Suprapubic skin (tissue), 4 donors: Measurements from ENCODE around the gene GHRH. TPM values are rescaled to one million over a fixed set of nuclear protein-coding genes. Genes with fewer than 3 reads are reported as not detected.

Experiments used
- DNase-seq, 2 donors: peaks; one replicate each; pipeline ENCODE4 v3.0.0-alpha.2; 2019; ENCODE audit warnings: low spot score in 2 of 2
- H3K27ac ChIP-seq: fragments of 200-600 bp; sonication (generic); one replicate; pipeline ENCODE4 v1.5.1; 2019
- H3K27me3 ChIP-seq: fragments of 200-600 bp; sonication (generic); one replicate; pipeline ENCODE4 v1.5.1; 2019
- H3K36me3 ChIP-seq: fragments of 200-600 bp; sonication (generic); one replicate; pipeline ENCODE4 v1.5.1; 2019
- H3K4me1 ChIP-seq: fragments of 200-600 bp; sonication (generic); one replicate; pipeline ENCODE4 v1.5.1; 2019
- H3K4me3 ChIP-seq: fragments of 200-600 bp; sonication (generic); one replicate; pipeline ENCODE4 v1.5.1; 2019; ENCODE audit warnings: mild to moderate bottlenecking
- H3K9me3 ChIP-seq: fragments of 200-600 bp; sonication (generic); one replicate; pipeline ENCODE4 v1.5.1; 2019
- CTCF ChIP-seq, 2 donors: fragments of 200-600 bp in 1 of 2; fragments of 450-650 bp in 1 of 2; sonication (generic) in 1 of 2; IDR thresholded peaks; one replicate each; pipeline ENCODE4 v1.5.1; 2016 to 2019; ENCODE audit warnings: antibody characterized with exemption in 2 of 2, mild to moderate bottlenecking in 1 of 2, moderate library complexity in 1 of 2
- EP300 ChIP-seq: sonication (generic); formaldehyde crosslinking; IDR thresholded peaks from one replicate; pipeline ENCODE4 v1.6.1; 2017; ENCODE audit warnings: antibody characterized with exemption
- POLR2A ChIP-seq, 2 donors: fragments of 450-650 bp; IDR thresholded peaks; one replicate each; pipeline ENCODE4 v1.6.1; 2017; ENCODE audit warnings: antibody characterized with exemption in 2 of 2, mild to moderate bottlenecking in 2 of 2, moderate library complexity in 2 of 2
- POLR2AphosphoS5 ChIP-seq, 3 donors: sonication (generic); formaldehyde crosslinking; IDR thresholded peaks; one replicate each; pipeline ENCODE4 v1.6.1; 2017; ENCODE audit warnings: antibody characterized with exemption in 3 of 3
- WGBS: methylation state at CpG from one replicate; pipeline ENCODE4 v1.1.5; 2018; 5-methylcytosine and 5-hydroxymethylcytosine counted together
- total RNA-seq, 4 donors: library from RNA; depleted of rRNA; stranded (reverse); fragments of >200 nt; gene quantifications; one replicate each; pipeline ENCODE4 v1.1.0, GENCODE V29; 2016

GHRH gene
- total RNA-seq, 4 donors from 2014 or later = not detected

- WGBS = 95% methylated on average over 6 of the region's 6 CpGs
- Histone ChIP-seq H3K27ac (no peak overlapping the region), H3K4me3 (no peak overlapping the region), H3K9me3 (no peaks in the 10 kb centered on the region), H3K27me3 (peaks cover 16% of the 10 kb centered on the region), H3K36me3 (no peaks in the 10 kb centered on the region), H3K4me1 (no peaks in the 10 kb centered on the region)
- DNase-seq = no peak
- TF ChIP-seq POLR2A (IDR thresholded peaks at IDR 0.05) (no peak), EP300 (no peak), CTCF (IDR thresholded peaks at IDR 0.05) (no peak), POLR2AphosphoS5 (IDR thresholded peaks at IDR 0.05) (no peak)
Measured at GRCh38 chr20:37263686-37264085, 2.1 kb upstream of the GHRH start.

DNA sequence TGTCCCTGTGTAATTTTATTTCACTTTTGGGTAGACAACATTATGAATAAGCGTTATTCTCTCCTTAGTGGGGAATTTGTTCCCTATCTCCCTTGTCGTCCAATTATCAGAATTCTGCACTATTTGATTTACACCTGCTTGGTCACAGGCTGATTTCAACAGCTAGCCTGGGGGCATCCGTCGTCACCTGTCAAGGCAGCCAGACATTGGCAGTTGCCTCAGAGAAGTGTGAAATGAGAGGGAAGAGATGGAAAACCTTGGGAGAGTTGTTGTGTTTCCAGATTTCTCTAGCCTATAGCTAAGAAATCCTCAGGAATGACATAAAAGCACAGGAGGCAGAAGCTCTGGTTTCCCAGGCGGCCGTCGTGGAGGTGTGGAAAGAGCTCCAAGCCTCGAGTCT, 891 bp upstream of the GHRH start:
- Histone ChIP-seq H3K4me1 (peaks cover 5% of the 10 kb centered on the region), H3K4me3 (no peak overlapping the region), H3K27ac (no peak overlapping the region), H3K9me3 (no peaks in the 10 kb centered on the region), H3K36me3 (no peaks in the 10 kb centered on the region), H3K27me3 (peaks cover 16% of the 10 kb centered on the region)
- DNase-seq = no peak
- TF ChIP-seq POLR2A (IDR thresholded peaks at IDR 0.05) = no peak
- TF ChIP-seq CTCF (IDR thresholded peaks at IDR 0.05) = no peak
- TF ChIP-seq POLR2AphosphoS5 (IDR thresholded peaks at IDR 0.05) = no peak
- TF ChIP-seq EP300 = no peak
- WGBS = 49% methylated on average over 8 of the region's 8 CpGs

GRCh38 chr20:37260923-37261322, 691 bp downstream of the GHRH start:
- Histone ChIP-seq H3K9me3 (no peaks in the 10 kb centered on the region), H3K36me3 (no peaks in the 10 kb centered on the region), H3K27ac (no peak overlapping the region), H3K27me3 (peaks cover 16% of the 10 kb centered on the region), H3K4me3 (no peak overlapping the region), H3K4me1 (peaks cover 5% of the 10 kb centered on the region)
- TF ChIP-seq POLR2AphosphoS5 (IDR thresholded peaks at IDR 0.05) = no peak
- TF ChIP-seq POLR2A (IDR thresholded peaks at IDR 0.05) = no peak
- TF ChIP-seq CTCF (IDR thresholded peaks at IDR 0.05) = no peak
- TF ChIP-seq EP300 = no peak
- WGBS = 71% methylated on average over 4 of the region's 4 CpGs
- DNase-seq = no peak

DNA sequence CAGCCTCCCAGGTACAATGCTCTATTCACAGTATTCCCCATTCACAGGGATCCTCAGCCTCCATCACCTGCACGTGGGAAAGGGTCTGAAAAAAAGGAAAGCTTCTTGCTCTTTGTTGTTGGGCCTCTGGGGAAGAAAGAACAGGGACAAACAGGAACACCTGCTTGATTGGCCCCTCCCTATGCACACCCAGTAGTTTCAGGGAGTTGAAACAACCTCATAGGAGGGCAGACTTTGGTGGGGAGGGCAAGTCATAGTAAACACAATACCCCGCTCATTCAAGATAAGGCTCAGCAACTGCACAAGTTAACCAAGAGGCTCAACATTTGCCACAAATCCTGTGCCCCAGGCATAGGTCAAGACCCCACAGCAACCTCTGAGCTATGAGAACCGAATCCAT, 1.7 kb downstream of the GHRH start:
- Histone ChIP-seq H3K4me1 (peaks cover 5% of the 10 kb centered on the region), H3K27me3 (peaks cover 16% of the 10 kb centered on the region), H3K36me3 (no peaks in the 10 kb centered on the region), H3K9me3 (no peaks in the 10 kb centered on the region), H3K27ac (no peak overlapping the region), H3K4me3 (no peak overlapping the region)
- TF ChIP-seq POLR2AphosphoS5 (IDR thresholded peaks at IDR 0.05) (no peak), CTCF (IDR thresholded peaks at IDR 0.05) (no peak), POLR2A (IDR thresholded peaks at IDR 0.05) (no peak), EP300 (no peak)
- no peak for DNase-seq
- 71% methylated on average over 3 of the region's 3 CpGs for WGBS

GRCh38 chr20:37259031-37259430, 2.6 kb downstream of the GHRH start:
- H3K27ac ChIP-seq = no peak overlapping the region
- H3K4me1 ChIP-seq = peaks cover 5% of the 10 kb centered on the region
- H3K9me3 ChIP-seq = no peaks in the 10 kb centered on the region
- peaks cover 16% of the 10 kb centered on the region for H3K27me3 ChIP-seq
- 72% methylated on average over 11 of the region's 11 CpGs for WGBS
- TF ChIP-seq POLR2AphosphoS5 (IDR thresholded peaks at IDR 0.05) (no peak), CTCF (IDR thresholded peaks at IDR 0.05) (no peak), POLR2A (IDR thresholded peaks at IDR 0.05) (no peak), EP300 (no peak)
- no peak for DNase-seq
- no peaks in the 10 kb centered on the region for H3K36me3 ChIP-seq
- no peak overlapping the region for H3K4me3 ChIP-seq
